HG02571 (cell line): ENCODE data around the gene MT3.
A peak's percentile ranks its signal among the peaks of the same experiment; 100 is the strongest.

ENCODE experiments used
- ATAC-seq: cut with Tn5 transposase; IDR thresholded peaks from one replicate; pipeline ENCODE4 v1.9.1; 2021; ENCODE audit warnings: mild to moderate bottlenecking, moderate library complexity; ENCODE audit not compliant: unreplicated experiment

MT3 gene

GRCh38 chr16:56589141-56590039 is at the start of gene MT3:
Gene MT3, plus strand, starts transcription at chr16:56589528. Its CDS starts 63 bp downstream, at chr16:56589591.
- ATAC-seq = no peak

GRCh38 chr16:56539656-56540055 is 49.7 kb upstream of the MT3 start:
- no peak for ATAC-seq

GRCh38 chr16:56542039-56542438 is 47.3 kb upstream of the MT3 start:
- ATAC-seq = no peak

- no peak for ATAC-seq
Observed at GRCh38 chr16:56547120-56547948, 42.0 kb upstream of the MT3 start.

GRCh38 chr16:56547949-56548567 is 41.3 kb upstream of the MT3 start:
- no peak for ATAC-seq

GRCh38 chr16:56549161-56549560 is 40.2 kb upstream of the MT3 start:
- no peak for ATAC-seq

- no peak for ATAC-seq
Observed at GRCh38 chr16:56549744-56550385, 39.5 kb upstream of the MT3 start.

- no peak for ATAC-seq
Observed at GRCh38 chr16:56551796-56552738, 37.3 kb upstream of the MT3 start.

- ATAC-seq = no peak
Observed at GRCh38 chr16:56554441-56554840, 34.9 kb upstream of the MT3 start.

GRCh38 chr16:56558024-56558747 is 31.1 kb upstream of the MT3 start:
- ATAC-seq = no peak

GRCh38 chr16:56559109-56559508 is 30.2 kb upstream of the MT3 start:
- ATAC-seq = no peak

- ATAC-seq = no peak
Observed at GRCh38 chr16:56560447-56560846, 28.9 kb upstream of the MT3 start.

GRCh38 chr16:56561126-56561525 is 28.2 kb upstream of the MT3 start:
- ATAC-seq = no peak

GRCh38 chr16:56564793-56565477 is 24.4 kb upstream of the MT3 start, which contains the start of gene MT4:
Gene MT4, plus strand, starts transcription at chr16:56565073. Its CDS starts 56 bp downstream, at chr16:56565129.
- ATAC-seq = no peak

- no peak for ATAC-seq
Observed at GRCh38 chr16:56569971-56570370, 19.4 kb upstream of the MT3 start.

- no peak for ATAC-seq
Observed at GRCh38 chr16:56571525-56571924, 17.8 kb upstream of the MT3 start.

GRCh38 chr16:56574625-56575024 is 14.7 kb upstream of the MT3 start:
- no peak for ATAC-seq

- ATAC-seq = peak; percentile 72
Observed at GRCh38 chr16:56576585-56577299, 12.6 kb upstream of the MT3 start.
